CMK (cell line): ENCODE data around the gene ARFIP1.

ENCODE experiments used
- DNase-seq: peaks from one replicate; pipeline ENCODE4 v3.0.0-alpha.2; 2010; ENCODE audit warnings: low read depth

Gene ARFIP1

GRCh38 chr4:152961014-152961772 lies 181.4 kb downstream of the ARFIP1 start:
- no peak for DNase-seq

- no peak for DNase-seq
Observed at GRCh38 chr4:152961773-152962115, 182.0 kb downstream of the ARFIP1 start.
